Hypothalamus (tissue), 51 donors: Measurements from ENCODE around the gene MAD1L1.
A peak's percentile ranks its signal among the peaks of the same experiment; 100 is the strongest.
"Not testable (repeated sequence)": the region's sequence is repeated elsewhere in the genome, so short reads cannot be mapped to it uniquely, and the experiment has no call there.

Experiments
- DNase-seq, 51 donors: peaks; one replicate each; lab custom pipeline; 2025; lab: John Stamatoyannopoulos, UW

The MAD1L1 gene

DNA sequence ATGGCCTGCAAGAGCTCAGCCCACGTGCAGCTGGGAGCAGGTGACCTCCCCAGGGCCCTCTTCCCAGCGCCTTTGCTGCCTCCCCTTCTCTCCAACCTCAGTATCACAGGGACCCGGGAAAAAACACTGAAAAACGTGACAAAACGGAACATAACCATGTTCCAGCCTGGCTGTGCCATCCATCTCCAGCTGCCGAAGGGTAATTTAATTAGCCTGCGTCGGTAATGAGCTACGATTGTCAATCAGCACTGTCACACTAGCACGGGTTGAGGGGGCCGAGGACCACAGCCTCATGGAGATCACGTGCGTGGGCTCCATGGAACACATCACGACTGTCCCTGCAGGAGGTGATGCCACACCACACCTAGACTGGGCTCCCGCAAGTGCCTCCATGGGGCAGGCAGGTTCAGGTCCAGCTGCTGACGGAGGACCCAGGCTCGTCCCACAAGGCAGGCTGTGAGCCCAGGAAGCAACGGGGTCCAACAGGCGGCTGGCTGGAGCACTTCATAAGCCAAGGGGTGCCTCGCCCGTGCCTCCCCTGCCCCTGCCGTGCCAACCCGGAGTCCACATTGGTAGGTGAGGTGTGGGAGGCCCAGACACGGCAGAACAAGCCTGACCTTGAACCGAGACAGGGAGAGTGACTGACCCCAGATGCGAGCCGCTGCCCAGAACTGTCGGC is 363.2 kb downstream of the MAD1L1 start:
- no peak for DNase-seq

DNA sequence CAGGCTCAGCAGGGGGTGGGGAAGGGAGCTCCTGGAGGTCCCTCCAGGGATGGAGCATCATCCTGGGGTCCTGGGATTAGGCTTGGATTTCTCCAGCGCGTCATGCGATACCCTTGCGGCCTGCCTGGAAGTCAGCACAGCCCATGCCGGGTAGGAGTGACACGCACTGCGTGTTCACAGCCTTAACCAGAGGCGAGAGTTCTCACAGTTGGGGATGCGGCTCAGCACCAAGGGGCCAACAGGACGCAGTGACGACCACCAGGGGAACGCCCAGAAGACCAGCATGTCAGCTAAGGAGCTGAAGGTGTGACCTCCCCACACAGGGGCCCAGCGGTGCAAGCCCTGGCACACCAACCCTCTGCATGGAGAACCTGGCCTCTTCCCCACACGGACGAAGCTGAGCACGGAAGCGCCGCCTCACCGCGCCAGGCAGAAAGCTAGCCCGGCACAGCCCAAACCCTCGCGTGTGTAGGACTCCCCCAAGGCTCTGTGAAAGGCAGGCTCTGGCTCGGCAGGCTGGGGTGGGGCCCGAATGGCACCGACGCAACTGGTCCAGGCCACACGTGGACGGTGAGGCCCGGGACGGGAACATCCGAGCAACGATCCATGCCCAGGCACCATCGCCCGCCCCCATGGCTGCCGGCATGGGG is 364.1 kb downstream of the MAD1L1 start:
- DNase-seq = no peak

DNA sequence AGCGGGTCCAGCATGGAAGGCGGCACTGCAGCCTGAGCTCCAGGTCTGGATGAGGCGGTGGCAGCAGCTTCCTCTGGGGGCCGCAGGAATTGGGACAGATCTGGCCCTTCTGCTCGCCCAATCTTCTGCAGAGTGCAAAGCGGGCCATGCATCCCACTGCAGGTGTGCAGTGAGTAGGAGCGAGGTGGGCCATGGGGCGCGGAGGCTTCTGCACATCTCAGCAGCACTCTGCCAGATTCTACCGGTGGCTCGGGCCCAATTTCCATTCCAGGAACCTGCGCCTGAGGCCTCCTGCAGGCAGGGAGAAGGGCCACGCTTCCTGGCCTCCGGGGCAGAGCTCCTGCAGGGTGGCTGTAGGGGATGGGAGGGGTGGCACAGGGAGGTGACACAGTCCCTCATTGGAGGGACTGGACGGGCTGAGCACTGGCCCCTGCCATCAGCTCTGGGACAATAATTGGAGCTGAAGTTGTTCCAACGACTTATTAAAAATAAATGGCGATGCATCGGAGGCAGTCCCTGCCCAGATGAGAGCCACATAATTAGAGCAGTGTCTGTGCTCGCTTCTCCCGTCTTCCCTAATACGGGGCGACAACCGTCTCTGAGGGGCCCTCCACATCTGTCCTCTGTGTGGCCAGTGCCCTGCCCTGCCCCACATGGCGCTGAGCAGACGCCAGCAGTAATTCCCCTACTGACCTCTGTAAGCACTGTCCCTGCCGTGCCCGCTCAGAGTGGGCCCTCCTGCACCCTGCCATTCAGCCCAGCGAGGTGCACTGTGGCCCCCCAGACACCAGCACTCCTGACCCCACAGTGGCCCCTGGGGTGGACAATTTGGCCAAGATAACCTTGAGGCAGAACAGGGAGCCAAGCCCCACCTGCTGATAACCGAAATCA is 365.1 kb downstream of the MAD1L1 start:
- DNase-seq = no peak

DNA sequence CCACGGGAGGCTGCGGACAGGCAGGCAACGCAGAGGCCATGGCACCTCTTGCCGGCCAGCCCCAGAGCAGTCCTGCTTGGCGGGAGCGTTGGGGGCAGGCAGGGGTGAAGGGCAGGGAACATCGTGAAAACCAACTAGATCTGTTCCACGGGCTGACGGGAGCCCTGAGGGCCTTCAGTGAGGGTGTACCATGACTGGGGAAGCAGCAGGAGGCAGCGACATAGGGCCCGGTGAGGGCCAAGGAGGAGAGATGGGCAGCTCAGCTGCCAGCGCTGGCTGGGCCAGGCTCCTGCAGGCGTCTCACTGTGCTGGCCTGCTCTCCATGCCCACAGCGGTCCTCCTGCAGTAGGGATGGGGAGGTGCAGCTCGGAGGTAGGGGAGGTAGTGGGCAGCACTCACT is 366.1 kb downstream of the MAD1L1 start:
- no peak for DNase-seq

DNA sequence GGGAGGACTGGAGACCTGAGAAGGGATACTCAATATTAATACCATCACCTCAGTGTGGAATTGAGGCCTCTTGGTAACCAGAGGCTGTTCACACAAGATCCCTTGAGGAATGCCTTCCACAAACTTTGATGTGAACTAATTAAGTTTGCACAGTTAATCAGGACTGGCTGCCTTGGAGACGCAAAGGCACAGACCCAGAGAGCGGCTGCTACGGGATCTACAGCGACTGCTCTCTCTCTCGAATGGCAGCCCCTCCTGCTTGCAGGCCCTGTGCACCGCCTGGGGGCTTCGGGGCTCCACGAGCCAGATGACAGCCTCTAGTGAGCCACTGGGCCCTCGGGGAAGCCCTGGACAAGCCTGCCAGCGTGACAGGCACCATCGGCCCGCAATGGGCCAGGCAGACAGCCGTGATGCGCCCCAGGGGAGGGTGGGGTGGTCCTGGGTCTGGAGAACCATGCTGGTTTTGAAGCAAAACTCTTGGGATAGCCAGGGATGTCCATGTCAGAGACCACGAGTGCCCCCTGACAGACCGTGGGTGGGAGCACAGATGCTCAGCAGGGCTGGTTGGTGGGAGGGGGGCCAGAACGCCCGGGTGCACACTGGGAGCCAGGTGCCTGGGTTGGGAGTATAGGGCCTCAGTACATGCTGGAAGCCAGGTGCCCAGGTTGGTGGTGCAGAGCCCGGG is 367.0 kb downstream of the MAD1L1 start:
- DNase-seq = no peak

DNA sequence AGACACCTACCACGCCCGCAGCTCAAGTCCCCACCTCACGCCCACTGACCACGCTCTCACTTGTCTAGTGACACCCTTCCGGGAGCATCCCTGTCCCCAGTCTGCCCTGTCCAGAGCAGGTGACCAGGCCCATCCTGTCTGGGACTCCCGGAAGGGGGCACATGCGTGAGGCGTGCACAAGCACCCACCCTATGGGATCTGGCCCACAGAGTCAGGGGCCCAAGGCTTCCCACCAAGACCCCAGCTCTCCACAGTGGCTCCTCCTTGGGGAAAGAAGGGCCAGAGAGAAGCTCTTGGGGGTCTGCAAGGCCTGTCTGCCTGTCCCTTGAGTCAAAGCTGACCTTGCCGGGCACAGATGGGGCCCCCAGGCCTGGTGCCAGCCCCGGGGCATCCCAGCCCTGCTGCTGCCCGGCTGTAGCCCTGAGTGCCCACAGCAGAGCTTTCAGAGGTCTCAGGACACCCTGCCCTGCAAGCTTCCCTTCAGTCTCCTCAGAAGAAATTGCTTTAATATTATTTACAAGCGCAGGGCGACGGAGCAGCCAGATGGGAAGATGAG is 367.7 kb downstream of the MAD1L1 start:
- no peak for DNase-seq

DNA sequence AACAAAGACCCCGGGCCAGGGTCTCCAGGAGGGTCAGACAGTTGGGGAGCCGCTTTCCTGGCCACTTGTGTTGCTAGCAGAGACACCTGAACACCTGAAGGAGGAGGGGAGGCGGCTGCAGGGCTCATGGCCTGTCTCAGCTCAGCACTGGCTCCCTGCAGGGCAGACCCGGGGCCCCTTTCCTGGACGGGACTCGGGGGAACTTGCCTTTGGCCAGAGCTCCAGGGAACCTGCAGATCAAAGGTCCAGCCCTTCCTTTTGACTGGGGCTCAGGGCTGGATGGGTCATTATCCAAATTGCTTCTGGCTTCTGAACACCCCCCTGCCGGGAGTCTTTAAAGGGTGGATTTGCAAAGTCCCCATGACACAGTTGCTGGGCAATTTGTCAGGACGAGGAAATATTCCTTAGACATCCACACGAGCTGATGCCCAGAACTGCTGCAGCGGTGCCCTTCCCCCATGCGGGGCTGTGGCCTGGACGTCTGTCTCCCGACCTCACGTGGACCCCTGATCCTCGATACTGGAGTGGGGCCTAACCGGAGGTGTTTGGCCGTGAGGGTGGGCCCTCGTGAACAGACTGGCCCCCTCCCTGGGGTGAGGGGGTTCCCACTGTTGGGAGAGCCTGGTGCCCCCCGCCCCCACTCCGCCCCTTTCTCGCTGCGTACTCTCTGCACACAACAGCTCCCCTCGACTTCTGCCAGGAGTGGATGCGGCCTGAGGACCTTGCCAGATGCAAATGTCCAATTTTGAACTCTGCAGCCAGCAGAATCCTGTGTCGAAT is 368.4 kb downstream of the MAD1L1 start:
- peak in 14 of 51 donors; percentile 15 to 43 (median 24) for DNase-seq

DNA sequence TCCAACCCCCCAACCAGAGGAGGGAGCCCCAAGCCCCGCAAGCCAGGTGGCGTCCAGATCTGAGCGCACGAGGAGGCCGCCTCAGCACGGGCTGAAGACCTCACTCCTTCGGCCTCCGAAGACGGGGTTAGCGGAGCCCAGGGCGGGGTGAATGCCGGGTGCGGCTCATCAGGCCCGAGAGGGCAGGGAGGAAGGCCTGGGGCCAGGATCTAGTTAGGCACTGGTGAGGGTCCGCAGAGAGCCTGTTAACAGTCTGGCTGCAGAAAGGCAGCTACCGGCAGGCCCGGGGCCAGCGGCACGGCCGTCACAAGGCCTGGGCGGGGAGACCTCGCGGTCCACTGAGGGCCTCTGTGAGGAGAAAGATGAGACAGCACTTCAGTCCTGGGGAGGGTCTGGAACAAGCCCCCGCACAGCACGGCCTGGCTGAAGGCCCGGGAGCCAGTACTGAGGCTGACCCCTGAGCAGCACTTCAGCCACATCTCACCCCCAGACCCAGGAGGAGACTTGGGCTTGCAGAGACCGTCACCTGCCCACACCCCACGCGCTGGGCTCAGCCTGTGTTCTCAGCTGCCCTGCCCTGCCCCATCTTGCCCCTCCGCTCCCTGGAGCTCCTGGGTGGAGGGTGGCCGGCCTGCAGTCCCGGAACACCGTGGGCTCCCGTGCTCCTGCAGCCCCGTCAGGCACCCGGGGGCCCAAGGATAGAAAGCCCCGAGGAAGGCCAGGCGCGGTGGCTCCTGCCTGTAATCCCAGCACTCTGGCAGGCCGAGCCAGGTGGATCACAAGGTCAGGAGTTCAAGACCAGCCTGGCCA is 369.4 kb downstream of the MAD1L1 start:
- no peak for DNase-seq

DNA sequence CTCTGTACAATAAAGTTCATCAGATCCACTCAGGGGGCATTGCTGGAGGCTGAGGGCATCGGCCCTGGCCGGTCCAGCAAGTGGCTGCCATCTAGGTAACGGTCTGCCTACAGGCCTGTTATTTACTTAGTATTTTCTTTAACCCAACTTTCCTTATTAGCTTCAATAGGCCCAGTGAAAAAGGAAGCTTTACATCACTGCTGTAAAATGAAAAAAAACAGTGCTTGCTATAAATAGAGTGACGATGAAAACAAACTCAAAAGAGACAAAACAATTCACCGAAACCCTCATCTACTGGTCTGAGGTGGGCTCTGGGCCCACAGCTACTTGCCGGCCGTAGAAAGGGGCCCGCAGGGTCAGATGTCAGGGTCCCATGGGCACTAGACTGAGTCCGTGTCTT is 370.2 kb downstream of the MAD1L1 start:
- DNase-seq = no peak

DNA sequence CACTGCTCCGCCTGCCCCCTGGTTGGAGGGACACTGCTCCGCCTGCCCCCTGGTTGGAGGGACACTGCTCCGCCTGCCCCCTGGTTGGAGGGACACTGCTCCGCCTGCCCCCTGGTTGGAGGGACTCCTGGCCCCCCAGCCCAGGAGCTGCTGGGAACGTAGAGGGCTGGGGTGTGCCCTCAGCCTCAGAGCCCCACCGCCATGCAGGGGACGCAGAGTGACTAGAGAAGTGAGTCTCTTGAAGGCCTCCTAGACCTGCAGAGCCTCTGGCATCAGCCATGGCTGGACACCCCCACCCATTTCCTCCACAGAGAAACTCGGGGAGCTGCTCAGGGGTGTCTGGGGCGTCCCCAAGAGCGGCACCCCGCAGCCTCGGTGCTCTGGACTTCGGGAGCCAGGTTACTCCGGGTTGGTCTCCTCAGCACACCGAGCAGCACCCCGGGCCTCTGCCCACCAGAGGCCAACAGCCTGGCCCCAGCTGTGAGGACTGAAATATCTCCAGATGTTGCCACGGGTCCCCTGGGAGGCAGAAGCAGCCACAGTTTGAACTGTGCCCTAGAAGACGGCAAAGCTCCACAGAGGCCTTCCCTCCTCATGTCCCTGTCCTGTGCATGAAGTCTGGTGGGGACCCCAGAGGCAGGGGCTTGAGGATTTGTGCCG is 370.8 kb downstream of the MAD1L1 start:
- DNase-seq = no peak

DNA sequence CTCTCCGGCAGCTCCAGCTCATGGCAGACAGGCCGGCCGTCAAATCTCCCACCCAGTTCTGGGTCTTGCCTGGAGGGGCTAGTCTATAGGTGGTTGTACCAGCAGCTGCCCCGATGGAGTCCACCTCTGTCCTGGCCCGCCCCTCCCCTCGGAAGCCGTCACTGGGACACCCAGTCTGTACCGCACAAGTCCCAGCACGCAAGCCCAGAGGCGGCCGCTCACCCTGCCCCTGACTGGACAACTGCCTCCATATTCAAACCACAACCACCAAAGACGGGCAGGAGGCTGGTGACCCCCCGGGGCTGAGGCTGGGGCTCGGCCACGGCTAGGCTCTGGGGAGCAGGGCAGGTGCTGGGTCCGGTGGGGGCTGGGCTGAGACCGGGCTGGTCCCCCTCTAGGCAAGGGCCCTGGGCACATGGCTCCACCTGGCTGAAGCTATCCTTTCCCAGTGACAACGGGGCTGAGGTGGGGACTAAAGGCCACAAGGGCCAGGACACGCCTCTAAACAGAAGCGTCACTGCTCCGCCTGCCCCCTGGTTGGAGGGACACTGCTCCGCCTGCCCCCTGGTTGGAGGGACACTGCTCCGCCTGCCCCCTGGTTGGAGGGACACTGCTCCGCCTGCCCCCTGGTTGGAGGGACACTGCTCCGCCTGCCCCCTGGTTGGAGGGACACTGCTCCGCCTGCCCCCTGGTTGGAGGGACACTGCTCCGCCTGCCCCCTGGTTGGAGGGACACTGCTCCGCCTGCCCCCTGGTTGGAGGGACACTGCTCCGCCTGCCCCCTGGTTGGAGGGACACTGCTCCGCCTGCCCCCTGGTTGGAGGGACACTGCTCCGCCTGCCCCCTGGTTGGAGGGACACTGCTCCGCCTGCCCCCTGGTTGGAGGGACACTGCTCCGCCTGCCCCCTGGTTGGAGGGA is 371.6 kb downstream of the MAD1L1 start:
- not testable (repeated sequence) for DNase-seq

DNA sequence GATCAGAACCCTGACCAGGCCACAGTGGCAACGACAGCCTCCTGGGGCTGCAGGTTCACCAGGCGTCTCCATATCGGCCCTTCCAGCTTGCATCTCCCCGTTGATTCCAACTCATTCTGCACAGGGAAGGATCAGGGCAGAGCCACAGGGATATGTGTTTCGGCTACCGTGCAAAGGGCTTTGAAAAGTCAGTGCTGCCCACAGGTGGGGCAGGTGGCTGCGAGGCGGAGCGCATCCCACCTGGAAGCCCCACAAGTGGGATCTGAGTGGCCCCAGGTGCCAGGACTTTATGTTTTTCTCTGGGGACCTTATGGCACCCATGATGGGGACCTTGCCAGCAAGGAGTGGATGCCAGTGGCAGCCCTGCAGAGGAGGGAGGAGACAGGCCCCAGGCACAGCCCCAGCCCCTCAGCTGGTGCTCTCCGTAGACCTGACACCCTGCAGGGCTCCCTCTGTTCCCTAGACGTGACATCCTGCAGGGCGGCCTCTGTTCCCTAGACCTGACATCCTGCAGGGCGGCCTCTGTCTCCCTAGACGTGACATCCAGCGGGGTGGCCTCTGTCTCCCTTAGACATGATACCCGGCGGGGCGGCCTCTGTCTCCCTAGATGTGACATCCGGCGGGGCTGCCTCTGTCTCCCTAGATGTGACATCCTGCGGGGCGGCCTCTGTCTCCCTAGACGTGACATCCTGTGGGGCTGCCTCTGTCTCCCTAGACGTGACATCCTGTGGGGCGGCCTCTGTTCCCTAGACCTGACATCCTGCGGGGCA is 373.3 kb downstream of the MAD1L1 start:
- DNase-seq = no peak

DNA sequence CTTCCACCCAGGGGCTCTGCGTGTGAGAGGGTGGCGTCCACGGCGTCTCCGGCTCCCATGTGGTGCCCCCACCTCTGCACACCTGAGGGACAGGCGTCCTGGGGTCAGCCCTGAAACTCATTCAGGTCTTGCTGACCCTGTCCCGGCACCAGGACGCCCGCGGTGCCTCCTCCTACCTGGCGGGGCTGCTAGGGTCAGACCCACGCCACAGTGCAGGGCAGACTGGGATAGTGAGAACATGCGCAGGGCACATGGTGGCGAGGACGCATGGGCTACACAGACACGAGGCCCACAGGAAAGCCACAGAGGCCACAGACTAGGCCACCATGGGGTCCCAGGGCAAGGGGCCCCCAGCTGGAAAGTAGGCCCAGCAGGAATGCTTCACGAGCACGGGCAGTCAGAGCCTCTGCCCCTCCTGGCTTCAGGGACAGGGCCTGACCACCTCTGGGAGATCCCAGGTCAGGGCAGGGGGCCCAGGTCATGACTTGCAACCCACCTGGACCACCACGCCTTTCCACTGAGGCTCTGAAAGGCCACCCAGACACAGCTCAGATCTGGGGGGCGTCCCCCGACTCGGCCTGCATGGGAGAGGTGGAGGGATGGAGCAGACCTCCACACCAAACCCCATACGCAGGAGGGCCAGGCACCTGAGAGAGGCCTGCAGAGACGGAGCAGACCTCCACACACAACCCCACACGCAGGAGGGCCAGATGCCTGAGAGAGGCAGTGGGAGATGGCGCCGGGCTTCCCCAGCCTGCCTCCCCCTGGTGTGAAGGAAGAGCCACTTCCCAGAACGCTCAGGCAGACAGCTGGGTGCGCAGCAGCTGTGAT is 374.1 kb downstream of the MAD1L1 start:
- DNase-seq = no peak

DNA sequence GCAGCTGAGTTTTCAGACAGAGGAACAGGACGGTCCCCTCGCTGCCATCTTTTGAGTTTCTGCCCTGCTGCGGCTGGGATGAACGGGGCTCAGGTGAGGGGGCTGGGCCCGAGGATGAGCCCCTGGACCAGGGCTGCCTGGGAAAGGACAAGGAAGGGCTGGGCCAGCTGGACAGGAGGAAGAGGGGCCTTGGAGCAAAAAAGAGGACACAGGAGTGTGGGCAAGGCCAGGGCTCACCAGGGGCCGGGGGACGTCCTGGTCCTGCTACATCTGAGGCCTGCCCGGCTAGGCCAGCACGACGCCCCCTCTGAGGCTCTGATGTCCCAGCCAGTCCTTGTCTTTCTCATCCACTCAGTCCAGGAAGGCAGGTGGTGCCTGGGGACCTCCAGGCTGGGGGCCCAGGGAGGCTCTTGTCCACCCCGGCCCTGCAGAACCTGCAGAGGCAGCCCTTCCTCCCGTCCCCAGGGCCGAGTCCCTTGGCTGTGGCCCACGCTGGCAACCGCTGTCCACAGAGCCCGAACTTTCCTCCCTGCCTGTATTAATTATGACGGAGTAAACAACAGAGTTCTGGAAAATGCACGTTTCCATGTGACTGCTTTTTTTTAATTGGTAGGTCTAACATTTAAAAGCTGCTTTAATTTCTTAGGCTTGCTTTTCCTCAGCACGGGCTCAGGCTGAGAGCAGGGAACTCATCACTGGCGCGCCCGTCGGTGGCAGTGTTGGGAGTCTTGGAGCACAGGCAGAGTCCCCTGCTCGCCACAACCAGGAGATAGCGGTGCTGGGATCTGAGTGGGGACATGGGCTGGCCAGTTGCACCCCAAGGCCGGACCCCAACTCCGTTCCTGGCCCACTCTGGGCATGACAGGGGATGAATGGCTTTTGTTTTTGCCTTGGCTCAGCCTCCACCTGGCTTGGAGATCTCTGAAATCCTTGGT is 375.0 kb downstream of the MAD1L1 start:
- no peak for DNase-seq
